Spleen (tissue), 7 donors: Measurements from ENCODE around the gene FAM9A.
"Not testable (repeated sequence)": the region's sequence is repeated elsewhere in the genome, so short reads cannot be mapped to it uniquely, and the experiment has no call there.

Experiments used
- POLR2A ChIP-seq, 3 donors: fragments of 450-650 bp; IDR thresholded peaks; one replicate each; pipeline ENCODE4 v1.5.1; 2017; ENCODE audit warnings: antibody characterized with exemption in 3 of 3, mild to moderate bottlenecking in 1 of 3
- TF ChIP-seq, protein P1 (sequence below), 11 experiments: fragments of 200-600 bp in 7 of 11; fragments of 450-650 bp in 4 of 11; sonication (generic) in 4 of 11; IDR thresholded peaks in 8 of 11; conservative IDR thresholded peaks in 3 of 11; 1 replicate in 7 of 11; 2 replicates in 4 of 11; pipeline versions ENCODE4 v1.4.0 to v1.8.0; 2016 to 2021; ENCODE audit warnings: antibody characterized with exemption in 11 of 11, inconsistent platforms in 4 of 11, mild to moderate bottlenecking in 1 of 11
- donor health status: DM: no; HTN: no; CAD: no; lungs with moderate emphysema.
- donor health status: DM: no; HTN: no; CAD: no.
- donor health status: DM: no; HTN: no; CAD: no.

- TF ChIP-seq, protein P1, sequence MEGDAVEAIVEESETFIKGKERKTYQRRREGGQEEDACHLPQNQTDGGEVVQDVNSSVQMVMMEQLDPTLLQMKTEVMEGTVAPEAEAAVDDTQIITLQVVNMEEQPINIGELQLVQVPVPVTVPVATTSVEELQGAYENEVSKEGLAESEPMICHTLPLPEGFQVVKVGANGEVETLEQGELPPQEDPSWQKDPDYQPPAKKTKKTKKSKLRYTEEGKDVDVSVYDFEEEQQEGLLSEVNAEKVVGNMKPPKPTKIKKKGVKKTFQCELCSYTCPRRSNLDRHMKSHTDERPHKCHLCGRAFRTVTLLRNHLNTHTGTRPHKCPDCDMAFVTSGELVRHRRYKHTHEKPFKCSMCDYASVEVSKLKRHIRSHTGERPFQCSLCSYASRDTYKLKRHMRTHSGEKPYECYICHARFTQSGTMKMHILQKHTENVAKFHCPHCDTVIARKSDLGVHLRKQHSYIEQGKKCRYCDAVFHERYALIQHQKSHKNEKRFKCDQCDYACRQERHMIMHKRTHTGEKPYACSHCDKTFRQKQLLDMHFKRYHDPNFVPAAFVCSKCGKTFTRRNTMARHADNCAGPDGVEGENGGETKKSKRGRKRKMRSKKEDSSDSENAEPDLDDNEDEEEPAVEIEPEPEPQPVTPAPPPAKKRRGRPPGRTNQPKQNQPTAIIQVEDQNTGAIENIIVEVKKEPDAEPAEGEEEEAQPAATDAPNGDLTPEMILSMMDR (IDR thresholded peaks at IDR 0.05 in 8 of 11, conservative IDR thresholded peaks at IDR 0.05 in 3 of 11), result not testable (repeated sequence)
- not testable (repeated sequence) for TF ChIP-seq POLR2A (IDR thresholded peaks at IDR 0.05)
Observed at GRCh38 chrX:8800351-8800750, 832 bp downstream of the FAM9A start.
